Mucosa of descending colon (tissue), 3 donors: Measurements from ENCODE around the gene SCT. TPM values are rescaled to one million over a fixed set of nuclear protein-coding genes. Genes with fewer than 3 reads are reported as not detected.
A peak's percentile ranks its signal among the peaks of the same experiment; 100 is the strongest.

ENCODE experiments used
- ATAC-seq: fragments of 200-7000 bp; cut with Tn5 transposase; one replicate; pipeline ENCODE4 v1.9.1; 2020; ENCODE audit warnings: mild to moderate bottlenecking, moderate library complexity
- DNase-seq, 3 donors: peaks; one replicate each; pipeline ENCODE4 v3.0.0-alpha.2; 2020
- H3K36me3 ChIP-seq: fragments of 200-600 bp; one replicate; pipeline ENCODE4 v1.8.0; 2021; ENCODE audit warnings: low read depth, mild to moderate bottlenecking
- H3K4me1 ChIP-seq: fragments of 200-600 bp; one replicate; pipeline ENCODE4 v1.8.0; 2021; ENCODE audit warnings: low read depth, mild to moderate bottlenecking
- H3K4me3 ChIP-seq: fragments of 200-600 bp; one replicate; pipeline ENCODE4 v1.8.0; 2021; ENCODE audit warnings: mild to moderate bottlenecking
- H3K9me3 ChIP-seq: fragments of 200-600 bp; one replicate; pipeline ENCODE4 v1.8.0; 2021; ENCODE audit warnings: mild to moderate bottlenecking
- CTCF ChIP-seq: fragments of 200-600 bp; IDR thresholded peaks from one replicate; pipeline ENCODE4 v1.8.0; 2022; ENCODE audit warnings: antibody characterized with exemption, mild to moderate bottlenecking
- intact Hi-C, 2 donors: fragments of 100-400 bp; cut with DNase I in 1 of 2; cut with micrococcal nuclease in 1 of 2; formaldehyde crosslinking; loops; one replicate each; pipeline versions ENCODE4 v1.11.0 to v1.11.1; 2022; cut with DNase I, micrococcal nuclease
- long read RNA-seq, 2 donors: library from polyadenylated mRNA; unstranded; transcript quantifications; one replicate each; pipeline ENCODE4 v2.0.0, GENCODE V29; 2019 to 2021
- total RNA-seq, 3 donors: library from RNA; stranded (reverse); fragmentation: NEBNext Ultra II Directional in 2 of 3; extraction: Animal tissue kit (Norgen Biotek cat#: 25700) in 2 of 3; gene quantifications; one replicate each; pipeline versions ENCODE4 v1.2.1 to v1.2.4, GENCODE V29; 2021 to 2023
- donor health status: DM: no; HTN: no; CAD: no; lungs with moderate emphysema.
- donor health status: DM: no; HTN: no; CAD: no.
- donor health status: DM: no; HTN: yes; CAD: no.

Gene SCT
- 1 to 10 TPM in 2 of 3 donors, not detected in 1; 1.0 TPM for total RNA-seq
- long read RNA-seq, donor 1: 0 reads
- long read RNA-seq, donor 2: 0 reads

GRCh38 chr11:626475-627307 is at the start of gene SCT:
SCT (minus strand) TSS chr11:627181; CDS start chr11:627143, 38 bp downstream.
- peak in 2 of 3 donors; percentile 47 to 53 for DNase-seq
- ATAC-seq: no peak
- no peaks in the 10 kb centered on the region for H3K36me3 ChIP-seq
- no peak within 1 kb of the TSS for H3K4me3 ChIP-seq
- no peak for TF ChIP-seq CTCF
- intact Hi-C loops: no loop called here
- no peaks in the 10 kb centered on the region for H3K9me3 ChIP-seq
- H3K4me1 ChIP-seq: peaks cover 14% of the 10 kb centered on the region

GRCh38 chr11:674406-674805 is 47.4 kb upstream of the SCT start:
- Histone ChIP-seq H3K9me3 (no peaks in the 10 kb centered on the region), H3K4me3 (no peak overlapping the region), H3K4me1 (no peaks in the 10 kb centered on the region), H3K36me3 (peaks cover 4% of the 10 kb centered on the region)
- no peak for TF ChIP-seq CTCF
- intact Hi-C loops: no loop called here
- no peak for ATAC-seq
- peak in 1 of 3 donors; percentile 28 for DNase-seq

GRCh38 chr11:673866-674265 is 46.9 kb upstream of the SCT start:
- TF ChIP-seq CTCF: no peak
- Histone ChIP-seq H3K9me3 (no peaks in the 10 kb centered on the region), H3K4me1 (no peaks in the 10 kb centered on the region), H3K36me3 (peaks cover 4% of the 10 kb centered on the region), H3K4me3 (no peak overlapping the region)
- intact Hi-C loops: no loop called here
- DNase-seq (no peak), ATAC-seq (no peak)

- Histone ChIP-seq H3K36me3 (no peaks in the 10 kb centered on the region), H3K9me3 (no peaks in the 10 kb centered on the region), H3K4me1 (no peaks in the 10 kb centered on the region), H3K4me3 (no peak overlapping the region)
- ATAC-seq (peak; percentile 40), DNase-seq (peak in 1 of 3 donors; percentile 47)
- intact Hi-C loops: loop anchor here in 1 of 2 donors (10.0 kb wide), 1 partner anchor 59 kb away; no protein-coding TSS in a partner anchor
- no peak for TF ChIP-seq CTCF
These were observed 38.8 kb upstream of the SCT start for GRCh38 chr11:665704-666281.

GRCh38 chr11:665062-665703 is 38.2 kb upstream of the SCT start:
- Histone ChIP-seq H3K9me3 (no peaks in the 10 kb centered on the region), H3K4me3 (no peak overlapping the region), H3K36me3 (no peaks in the 10 kb centered on the region), H3K4me1 (no peaks in the 10 kb centered on the region)
- DNase-seq: no peak
- intact Hi-C loops: loop anchor here in 1 of 2 donors (10.0 kb wide), 1 partner anchor 60 kb away; no protein-coding TSS in a partner anchor
- TF ChIP-seq CTCF: no peak
- no peak for ATAC-seq
